Kidney (tissue), 14 donors: ENCODE data around the gene BDKRB2. TPM values are rescaled to one million over a fixed set of nuclear protein-coding genes. Genes with fewer than 3 reads are reported as not detected.
A peak's percentile ranks its signal among the peaks of the same experiment; 100 is the strongest.

ENCODE experiments used
- DNase-seq, 5 donors: peaks; one replicate each; pipeline ENCODE4 v3.0.0-alpha.2; 2013 to 2020
- FAIRE-seq: peaks from 2 replicates; lab custom pipeline; 2012; peaks lifted over from hg19 to GRCh38; lab: Jason Lieb, UNC
- H3K27ac ChIP-seq, 2 donors: one replicate each; pipeline ENCODE4 v1.7.0; 2013; ENCODE audit warnings: low read depth in 2 of 2, low read length in 2 of 2, inconsistent platforms in 1 of 2
- H3K27me3 ChIP-seq: one replicate; pipeline ENCODE4 v1.7.1; 2013; ENCODE audit warnings: low read length, inconsistent platforms; ENCODE audit not compliant: control insufficient read depth, insufficient read depth
- H3K36me3 ChIP-seq, 3 donors: one replicate each; pipeline versions ENCODE4 v1.7.0 to v1.7.1; 2013; ENCODE audit warnings: low read length in 3 of 3, control low read depth in 1 of 3, inconsistent platforms in 1 of 3; ENCODE audit not compliant: insufficient read depth in 3 of 3, control insufficient read depth in 2 of 3
- H3K4me1 ChIP-seq, 3 donors: one replicate each; pipeline versions ENCODE4 v1.7.0 to v1.7.1; 2013; ENCODE audit warnings: low read length in 3 of 3, inconsistent platforms in 1 of 3, low read depth in 1 of 3; ENCODE audit not compliant: control insufficient read depth in 2 of 3, insufficient read depth in 2 of 3
- H3K4me3 ChIP-seq, 3 donors: one replicate each; pipeline versions ENCODE4 v1.7.0 to v1.8.1; 2013; ENCODE audit warnings: low read length in 3 of 3, control low read depth in 1 of 3, inconsistent platforms in 1 of 3
- H3K9ac ChIP-seq, 3 donors: one replicate each; pipeline versions ENCODE4 v1.7.0 to v1.7.1; 2013; ENCODE audit warnings: low read length in 3 of 3, control low read depth in 1 of 3, inconsistent platforms in 1 of 3
- H3K9me3 ChIP-seq, 3 donors: one replicate each; pipeline versions ENCODE4 v1.7.0 to v1.7.1; 2013; ENCODE audit warnings: low read length in 3 of 3, control low read depth in 1 of 3, inconsistent platforms in 1 of 3; ENCODE audit not compliant: control insufficient read depth in 2 of 3, insufficient read depth in 1 of 3
- intact Hi-C: fragments of 100-400 bp; cut with DNase I; formaldehyde crosslinking; loops from one replicate; pipeline ENCODE4 v1.11.1; 2022
- polyA plus RNA-seq: library from polyadenylated mRNA; stranded (reverse); fragments of 350-450 nt; fragmentation: Illumina TruSeq; extraction: RNeasy Lipid Tissue Mini Kit (QIAGEN cat#74804); gene quantifications from one replicate; pipeline ENCODE4 v1.2.3, GENCODE V29; 2014; ENCODE audit warnings: low read depth, low replicate concordance; ENCODE audit not compliant: insufficient read depth
- total RNA-seq: library from RNA; stranded (reverse); fragmentation: NEBNext Ultra II Directional; extraction: Animal tissue kit (Norgen Biotek cat#: 25700); gene quantifications from one replicate; pipeline ENCODE4 v1.2.1, GENCODE V29; 2021
- TF ChIP-seq, protein P1 (sequence below): IDR thresholded peaks from 3 replicates; pipeline ENCODE4 v1.5.1; 2012; ENCODE audit warnings: mild to moderate bottlenecking, moderate library complexity, borderline replicate concordance; ENCODE audit not compliant: insufficient read depth; ENCODE audit errors: extremely low read depth
- donor health status: control.
- donor health status: control.
- donor health status: control.
- donor health status: control.
- donor health status: control.
- donor health status: DM: yes; HTN: yes; CAD: no.
- donor health status: Normal renal cell carcinoma (clear cell type).

The BDKRB2 gene
- total and polyA plus RNA-seq, 2 donors from 2014 or later: 7.4 to 16.1 TPM

DNA sequence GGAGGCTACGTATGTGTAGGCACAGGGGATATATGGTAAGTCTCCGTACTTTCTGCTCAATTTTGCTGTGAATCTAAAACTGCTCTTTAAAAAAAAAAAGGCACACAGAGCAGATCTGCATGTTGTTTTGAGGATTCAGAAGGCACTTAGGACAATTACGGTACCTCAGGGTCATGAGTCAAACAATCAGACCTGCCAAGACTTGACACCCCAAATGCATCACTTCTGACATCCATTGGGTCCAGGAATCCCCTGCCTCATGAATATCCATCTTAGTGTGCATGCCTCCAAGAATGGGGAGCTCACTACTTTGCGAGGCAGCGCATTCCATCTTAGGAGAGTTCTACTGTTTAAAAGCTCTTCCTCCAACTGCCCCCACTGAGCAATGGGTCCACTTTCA lies 3.0 kb downstream of the BDKRB2 start:
- no peak overlapping the region for H3K27ac ChIP-seq
- H3K4me1 ChIP-seq: peaks cover 0 to 5% (median 0%) of the 10 kb centered on the region in 3 donors
- H3K36me3 ChIP-seq: no peaks in the 10 kb centered on the region
- no peak for FAIRE-seq
- TF ChIP-seq, protein P1, sequence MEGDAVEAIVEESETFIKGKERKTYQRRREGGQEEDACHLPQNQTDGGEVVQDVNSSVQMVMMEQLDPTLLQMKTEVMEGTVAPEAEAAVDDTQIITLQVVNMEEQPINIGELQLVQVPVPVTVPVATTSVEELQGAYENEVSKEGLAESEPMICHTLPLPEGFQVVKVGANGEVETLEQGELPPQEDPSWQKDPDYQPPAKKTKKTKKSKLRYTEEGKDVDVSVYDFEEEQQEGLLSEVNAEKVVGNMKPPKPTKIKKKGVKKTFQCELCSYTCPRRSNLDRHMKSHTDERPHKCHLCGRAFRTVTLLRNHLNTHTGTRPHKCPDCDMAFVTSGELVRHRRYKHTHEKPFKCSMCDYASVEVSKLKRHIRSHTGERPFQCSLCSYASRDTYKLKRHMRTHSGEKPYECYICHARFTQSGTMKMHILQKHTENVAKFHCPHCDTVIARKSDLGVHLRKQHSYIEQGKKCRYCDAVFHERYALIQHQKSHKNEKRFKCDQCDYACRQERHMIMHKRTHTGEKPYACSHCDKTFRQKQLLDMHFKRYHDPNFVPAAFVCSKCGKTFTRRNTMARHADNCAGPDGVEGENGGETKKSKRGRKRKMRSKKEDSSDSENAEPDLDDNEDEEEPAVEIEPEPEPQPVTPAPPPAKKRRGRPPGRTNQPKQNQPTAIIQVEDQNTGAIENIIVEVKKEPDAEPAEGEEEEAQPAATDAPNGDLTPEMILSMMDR: no peak
- H3K4me3 ChIP-seq: peak overlapping the region in 2 of 3 donors; percentile 5 to 58
- H3K9ac ChIP-seq: no peak overlapping the region
- no peaks in the 10 kb centered on the region for H3K27me3 ChIP-seq
- no peaks in the 10 kb centered on the region for H3K9me3 ChIP-seq
- no peak for DNase-seq
- intact Hi-C loops: no loop called here

GRCh38 chr14:96208739-96209138 lies 4.1 kb downstream of the BDKRB2 start:
- no peaks in the 10 kb centered on the region for H3K9me3 ChIP-seq
- intact Hi-C loops: no loop called here
- H3K9ac ChIP-seq: no peak overlapping the region
- TF ChIP-seq, protein P1: no peak
- H3K4me1 ChIP-seq: peaks cover 0 to 5% (median 0%) of the 10 kb centered on the region in 3 donors
- H3K4me3 ChIP-seq: peak overlapping the region in 1 of 3 donors; percentile 2
- H3K36me3 ChIP-seq: no peaks in the 10 kb centered on the region
- FAIRE-seq (no peak), DNase-seq (peak in 1 of 5 donors; percentile 58)
- no peak overlapping the region for H3K27ac ChIP-seq
- no peaks in the 10 kb centered on the region for H3K27me3 ChIP-seq

DNA sequence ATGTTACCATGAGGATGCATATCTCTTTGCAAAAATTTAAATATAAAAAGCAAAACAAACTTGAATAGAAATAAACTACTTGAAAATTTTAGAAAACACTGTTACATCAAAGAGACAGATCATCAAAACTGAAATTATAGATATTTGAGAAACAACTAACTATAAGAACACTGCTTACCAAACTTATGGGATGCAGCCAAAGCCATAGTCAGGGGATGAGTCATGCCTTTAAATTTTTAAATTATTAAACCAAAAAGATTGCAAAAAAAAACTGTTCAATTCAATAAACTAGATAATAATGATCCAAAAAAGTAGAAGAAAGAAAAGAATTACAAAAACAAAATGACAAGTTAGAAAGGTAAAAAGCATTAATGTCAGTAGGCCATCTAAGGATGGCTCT lies 7.5 kb downstream of the BDKRB2 start:
- no peak for DNase-seq
- Histone ChIP-seq H3K27ac (no peak overlapping the region), H3K4me1 (no peaks in the 10 kb centered on the region), H3K9me3 (no peaks in the 10 kb centered on the region), H3K4me3 (no peak overlapping the region), H3K27me3 (no peaks in the 10 kb centered on the region), H3K9ac (no peak overlapping the region), H3K36me3 (no peaks in the 10 kb centered on the region)
- TF ChIP-seq, protein P1: no peak
- intact Hi-C loops: no loop called here
- FAIRE-seq: no peak

- no peak overlapping the region for H3K27ac ChIP-seq
- DNase-seq (no peak), FAIRE-seq (no peak)
- TF ChIP-seq, protein P1: no peak
- intact Hi-C loops: no loop called here
- H3K27me3 ChIP-seq: no peaks in the 10 kb centered on the region
- H3K9ac ChIP-seq: no peak overlapping the region
- no peaks in the 10 kb centered on the region for H3K4me1 ChIP-seq
- H3K4me3 ChIP-seq: no peak overlapping the region
- no peaks in the 10 kb centered on the region for H3K9me3 ChIP-seq
- no peaks in the 10 kb centered on the region for H3K36me3 ChIP-seq
These were observed 8.3 kb downstream of the BDKRB2 start for GRCh38 chr14:96212896-96213295.
